Right atrium auricular region (tissue), 2 donors: ENCODE data around the gene KRTAP10-1. TPM values are rescaled to one million over a fixed set of nuclear protein-coding genes. Genes with fewer than 3 reads are reported as not detected.

Experiments
- DNase-seq: peaks from one replicate; pipeline ENCODE4 v3.0.0-alpha.2; 2019; ENCODE audit warnings: low spot score
- H3K27ac ChIP-seq, 2 donors: fragments of 200-600 bp; sonication (generic); 1 replicate in 1 of 2; 2 replicates in 1 of 2; pipeline ENCODE4 v1.5.1; 2016 to 2019
- H3K27me3 ChIP-seq, 2 donors: fragments of 200-600 bp; sonication (generic); one replicate each; pipeline versions ENCODE4 v1.5.1 to v1.6.0; 2017 to 2019
- H3K36me3 ChIP-seq: fragments of 200-600 bp; sonication (generic); one replicate; pipeline ENCODE4 v1.5.1; 2016
- H3K4me1 ChIP-seq, 2 donors: fragments of 200-600 bp; sonication (generic); one replicate each; pipeline versions ENCODE4 v1.5.1 to v1.6.0; 2017 to 2019
- H3K4me3 ChIP-seq, 2 donors: fragments of 200-600 bp; sonication (generic); 1 replicate in 1 of 2; 2 replicates in 1 of 2; pipeline ENCODE4 v1.5.1; 2017 to 2019; ENCODE audit warnings: mild to moderate bottlenecking in 1 of 2, moderate library complexity in 1 of 2
- H3K9me3 ChIP-seq, 2 donors: fragments of 200-600 bp; sonication (generic); one replicate each; pipeline ENCODE4 v1.5.1; 2019
- CTCF ChIP-seq, 2 donors: fragments of 200-600 bp; sonication (generic); IDR thresholded peaks; one replicate each; pipeline ENCODE4 v1.5.1; 2019; ENCODE audit warnings: antibody characterized with exemption in 2 of 2
- total RNA-seq, 2 donors: library from RNA; depleted of rRNA; stranded (reverse); fragments of >200 nt; gene quantifications; one replicate each; pipeline ENCODE4 v1.1.0, GENCODE V29; 2016

Gene KRTAP10-1
- total RNA-seq, 2 donors from 2014 or later: not detected

- Histone ChIP-seq H3K27me3 (no peaks in the 10 kb centered on the region), H3K4me3 (no peak overlapping the region), H3K36me3 (no peaks in the 10 kb centered on the region), H3K4me1 (no peaks in the 10 kb centered on the region), H3K9me3 (peaks cover 0 to 5% of the 10 kb centered on the region in 2 donors), H3K27ac (no peak overlapping the region)
- peak; percentile 28 for DNase-seq
- TF ChIP-seq CTCF (IDR thresholded peaks at IDR 0.05): no peak
Measured at GRCh38 chr21:44557491-44558328, 17.7 kb upstream of the KRTAP10-1 start.

GRCh38 chr21:44556879-44557278 is 16.9 kb upstream of the KRTAP10-1 start:
- no peaks in the 10 kb centered on the region for H3K4me1 ChIP-seq
- DNase-seq: no peak
- no peaks in the 10 kb centered on the region for H3K36me3 ChIP-seq
- H3K9me3 ChIP-seq: peaks cover 0 to 5% of the 10 kb centered on the region in 2 donors
- no peak overlapping the region for H3K27ac ChIP-seq
- no peak for TF ChIP-seq CTCF (IDR thresholded peaks at IDR 0.05)
- no peaks in the 10 kb centered on the region for H3K27me3 ChIP-seq
- no peak overlapping the region for H3K4me3 ChIP-seq

- DNase-seq: peak; percentile 40
- TF ChIP-seq CTCF (IDR thresholded peaks at IDR 0.05): no peak
- H3K4me3 ChIP-seq: no peak overlapping the region
- no peaks in the 10 kb centered on the region for H3K36me3 ChIP-seq
- H3K27ac ChIP-seq: no peak overlapping the region
- no peaks in the 10 kb centered on the region for H3K27me3 ChIP-seq
- H3K4me1 ChIP-seq: no peaks in the 10 kb centered on the region
- H3K9me3 ChIP-seq: peaks cover 0 to 5% of the 10 kb centered on the region in 2 donors
Measured at GRCh38 chr21:44555200-44555875, 15.3 kb upstream of the KRTAP10-1 start.

- no peak overlapping the region for H3K27ac ChIP-seq
- H3K4me1 ChIP-seq: no peaks in the 10 kb centered on the region
- no peaks in the 10 kb centered on the region for H3K27me3 ChIP-seq
- no peak for TF ChIP-seq CTCF (IDR thresholded peaks at IDR 0.05)
- H3K9me3 ChIP-seq: no peaks in the 10 kb centered on the region
- H3K36me3 ChIP-seq: no peaks in the 10 kb centered on the region
- DNase-seq: peak; percentile 21
- no peak overlapping the region for H3K4me3 ChIP-seq
Measured at GRCh38 chr21:44552681-44553080, 12.7 kb upstream of the KRTAP10-1 start.

GRCh38 chr21:44552136-44552535 is 12.1 kb upstream of the KRTAP10-1 start:
- peak; percentile 56 for DNase-seq
- Histone ChIP-seq H3K36me3 (no peaks in the 10 kb centered on the region), H3K27me3 (no peaks in the 10 kb centered on the region), H3K4me1 (no peaks in the 10 kb centered on the region), H3K4me3 (no peak overlapping the region), H3K27ac (no peak overlapping the region), H3K9me3 (no peaks in the 10 kb centered on the region)
- TF ChIP-seq CTCF (IDR thresholded peaks at IDR 0.05): no peak
